NCI-H1105 treated with DMSO at 0.1 percent for 48 hours (cell line): Measurements from ENCODE around the gene U2AF2.
A peak's percentile ranks its signal among the peaks of the same experiment; 100 is the strongest.

Source experiments
- DNase-seq: peaks from one replicate; lab custom pipeline; 2025; lab: John Stamatoyannopoulos, UW

U2AF2 gene

DNA sequence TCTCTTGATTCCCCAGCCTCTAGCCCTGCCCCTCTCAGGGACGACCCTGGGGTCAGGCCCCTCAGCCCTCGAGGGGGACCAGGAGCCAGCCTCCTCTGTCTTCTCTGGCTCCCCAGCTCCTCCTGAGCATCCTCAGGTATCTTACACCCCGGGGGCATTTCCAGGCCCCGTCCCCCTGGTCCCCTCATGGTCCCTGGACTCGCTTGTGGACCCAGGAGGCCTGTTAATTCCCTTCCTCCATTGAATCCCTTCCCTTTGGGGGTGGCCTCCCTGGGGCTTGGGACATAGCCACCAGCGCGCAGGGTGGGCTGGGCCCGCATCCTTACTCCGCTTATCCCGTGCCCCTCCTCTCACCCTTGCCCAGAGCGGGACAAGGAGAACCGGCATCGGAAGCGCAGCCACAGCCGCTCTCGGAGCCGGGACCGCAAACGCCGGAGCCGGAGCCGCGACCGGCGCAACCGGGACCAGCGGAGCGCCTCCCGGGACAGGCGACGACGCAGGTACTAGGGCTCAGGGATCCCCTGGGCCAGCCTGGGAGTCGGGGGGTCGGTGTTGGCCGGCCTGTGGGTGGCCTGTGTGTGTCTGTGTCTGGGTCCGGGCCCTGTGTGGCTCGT lies 4.1 kb downstream of the U2AF2 start:
- no peak for DNase-seq

- no peak for DNase-seq
Observed at GRCh38 chr19:55659822-55660221, 5.0 kb downstream of the U2AF2 start.

GRCh38 chr19:55660404-55660803 lies 5.6 kb downstream of the U2AF2 start:
- DNase-seq: no peak

GRCh38 chr19:55660991-55661390 lies 6.2 kb downstream of the U2AF2 start:
- DNase-seq: no peak

GRCh38 chr19:55661826-55662225 lies 7.0 kb downstream of the U2AF2 start:
- no peak for DNase-seq

DNA sequence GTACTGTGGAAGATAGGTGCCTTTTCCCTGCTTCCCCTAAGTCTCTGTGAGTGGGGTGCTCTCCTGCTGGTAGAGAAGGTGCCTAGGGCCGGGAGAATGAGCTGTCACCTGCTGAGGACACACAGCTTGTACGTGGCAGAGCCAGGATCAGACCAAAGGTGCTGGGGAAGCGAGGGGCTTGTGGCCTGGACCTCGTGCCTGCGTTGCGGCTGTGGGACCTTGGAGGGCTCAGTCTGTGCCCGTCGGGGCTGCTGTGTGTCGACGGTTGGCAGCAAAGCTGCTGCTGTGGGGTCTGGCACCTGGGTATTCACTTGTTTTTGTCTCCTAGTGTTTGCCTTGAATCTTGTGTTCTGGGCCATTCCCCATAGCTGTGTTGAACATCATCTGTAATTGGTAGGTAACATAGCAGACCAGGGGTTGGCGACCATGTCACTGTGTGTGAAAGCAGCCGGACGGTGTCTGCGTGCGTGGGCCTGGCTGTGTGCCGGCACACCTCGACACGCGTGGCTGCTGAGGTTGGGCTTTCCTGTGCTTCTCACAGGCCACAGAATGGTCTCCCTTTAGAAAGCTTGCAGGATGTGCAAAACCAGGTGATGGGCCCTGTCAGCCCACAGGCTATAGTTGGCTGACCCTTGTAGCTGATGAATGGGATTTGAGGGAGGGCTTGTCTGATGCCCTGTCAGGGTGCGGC lies 9.2 kb downstream of the U2AF2 start:
- DNase-seq: no peak

GRCh38 chr19:55666343-55667005 lies 11.6 kb downstream of the U2AF2 start:
- no peak for DNase-seq

- no peak for DNase-seq
Observed at GRCh38 chr19:55667006-55667381, 12.2 kb downstream of the U2AF2 start.

DNA sequence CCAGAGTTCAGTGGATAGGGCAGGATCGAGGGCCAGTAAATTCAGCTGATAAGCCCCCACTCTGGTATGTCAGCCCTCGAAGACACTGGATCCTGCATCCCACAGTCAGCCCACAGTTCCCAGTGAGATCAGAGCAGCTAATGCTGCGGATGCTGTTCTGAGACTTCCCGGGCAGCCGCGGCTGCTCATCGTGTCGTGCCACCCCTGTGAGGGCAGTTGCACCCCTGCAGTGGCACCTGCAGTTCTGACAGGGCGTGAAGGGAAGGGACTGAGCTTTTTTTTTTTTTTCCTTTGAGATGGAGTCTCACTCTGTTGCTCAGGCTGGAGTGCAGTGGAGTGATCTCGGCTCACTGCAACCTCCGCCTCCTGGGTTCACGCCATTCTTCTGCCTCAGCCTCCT lies 12.7 kb downstream of the U2AF2 start:
- DNase-seq: no peak

DNA sequence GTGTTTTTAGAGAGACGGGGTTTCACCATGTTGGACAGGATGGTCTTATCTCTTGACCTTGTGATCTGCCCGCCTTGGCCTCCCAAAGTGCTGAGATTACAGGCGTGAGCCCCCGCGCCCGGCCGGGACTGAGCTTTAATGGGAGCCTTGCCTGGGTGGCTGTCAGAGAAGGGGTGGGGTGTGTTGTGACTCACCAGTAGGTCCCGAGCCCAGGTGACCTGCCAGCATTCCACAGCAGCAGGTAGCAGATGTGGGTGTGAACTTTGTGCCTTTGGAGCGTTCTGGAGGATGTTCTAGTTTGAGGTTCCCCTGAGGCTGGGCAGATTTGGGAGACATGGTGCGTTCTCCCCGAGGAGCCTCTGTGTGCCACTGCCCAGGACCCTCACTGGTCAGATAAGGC lies 13.1 kb downstream of the U2AF2 start:
- no peak for DNase-seq

DNA sequence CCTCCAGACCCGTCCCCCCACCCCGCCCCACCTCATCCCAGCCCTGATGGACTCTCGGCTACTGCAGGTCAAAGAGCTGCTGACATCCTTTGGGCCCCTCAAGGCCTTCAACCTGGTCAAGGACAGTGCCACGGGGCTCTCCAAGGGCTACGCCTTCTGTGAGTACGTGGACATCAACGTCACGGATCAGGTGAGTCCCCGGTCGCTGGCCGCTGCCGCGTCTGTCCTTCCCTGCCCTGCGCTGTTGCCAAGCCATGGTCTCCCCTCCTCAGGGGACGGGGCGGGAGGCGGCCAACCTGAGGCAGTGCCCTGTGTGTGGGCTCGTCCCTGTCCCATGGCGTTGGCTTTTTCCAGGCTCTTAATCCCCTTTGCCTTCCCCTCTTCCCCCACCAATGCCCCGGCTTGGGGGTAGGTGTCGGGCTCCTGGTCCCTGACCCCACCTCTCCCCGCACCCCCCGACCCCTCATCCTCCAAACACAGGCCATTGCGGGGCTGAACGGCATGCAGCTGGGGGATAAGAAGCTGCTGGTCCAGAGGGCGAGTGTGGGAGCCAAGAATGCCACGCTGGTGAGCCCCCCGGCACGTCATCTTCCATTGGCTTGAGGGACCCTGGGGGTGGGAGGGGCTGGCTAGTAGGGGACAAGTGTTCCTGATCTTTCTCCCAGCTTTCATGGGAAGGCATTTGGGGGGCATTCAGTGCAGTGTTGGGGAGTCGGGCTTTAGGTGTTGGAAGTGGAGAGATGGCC lies 13.9 kb downstream of the U2AF2 start:
- no peak for DNase-seq

DNA sequence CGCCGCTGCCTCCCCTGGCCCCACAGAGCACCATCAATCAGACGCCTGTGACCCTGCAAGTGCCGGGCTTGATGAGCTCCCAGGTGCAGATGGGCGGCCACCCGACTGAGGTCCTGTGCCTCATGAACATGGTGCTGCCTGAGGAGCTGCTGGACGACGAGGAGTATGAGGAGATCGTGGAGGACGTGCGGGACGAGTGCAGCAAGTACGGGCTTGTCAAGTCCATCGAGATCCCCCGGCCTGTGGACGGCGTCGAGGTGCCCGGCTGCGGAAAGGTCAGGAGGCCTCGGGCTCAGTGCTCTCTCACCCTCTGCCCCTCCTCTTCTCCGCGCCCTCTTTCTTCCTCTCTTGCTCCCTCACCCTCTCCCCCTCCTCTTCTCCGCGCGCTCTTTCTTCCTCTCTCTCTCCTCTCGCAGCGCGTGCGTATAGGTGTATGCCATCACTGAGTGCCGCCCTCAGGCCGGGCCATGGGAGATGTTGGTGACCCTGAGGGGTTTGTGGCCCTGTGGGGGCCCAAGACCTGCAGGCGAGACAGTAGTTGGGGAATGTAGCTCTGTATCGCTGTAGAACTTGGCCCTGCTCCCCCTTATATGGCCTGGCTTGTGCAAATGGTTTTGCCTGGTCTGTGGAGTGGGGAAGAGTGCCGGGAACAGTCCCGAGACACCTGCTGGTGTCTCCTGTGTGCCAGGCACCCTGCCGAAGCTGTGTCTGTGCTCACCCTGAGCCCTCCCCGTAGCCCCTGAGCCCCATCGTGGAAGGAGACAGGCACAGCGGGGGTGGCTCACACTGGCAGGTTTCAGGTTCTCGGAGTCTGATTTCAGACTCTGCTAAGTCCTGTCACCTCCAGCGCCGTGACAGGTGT lies 14.8 kb downstream of the U2AF2 start:
- no peak for DNase-seq

- no peak for DNase-seq
Observed at GRCh38 chr19:55670280-55671053, 15.6 kb downstream of the U2AF2 start.

- no peak for DNase-seq
Observed at GRCh38 chr19:55671054-55671378, 16.2 kb downstream of the U2AF2 start.

- DNase-seq: no peak
Observed at GRCh38 chr19:55672418-55672817, 17.6 kb downstream of the U2AF2 start.

DNA sequence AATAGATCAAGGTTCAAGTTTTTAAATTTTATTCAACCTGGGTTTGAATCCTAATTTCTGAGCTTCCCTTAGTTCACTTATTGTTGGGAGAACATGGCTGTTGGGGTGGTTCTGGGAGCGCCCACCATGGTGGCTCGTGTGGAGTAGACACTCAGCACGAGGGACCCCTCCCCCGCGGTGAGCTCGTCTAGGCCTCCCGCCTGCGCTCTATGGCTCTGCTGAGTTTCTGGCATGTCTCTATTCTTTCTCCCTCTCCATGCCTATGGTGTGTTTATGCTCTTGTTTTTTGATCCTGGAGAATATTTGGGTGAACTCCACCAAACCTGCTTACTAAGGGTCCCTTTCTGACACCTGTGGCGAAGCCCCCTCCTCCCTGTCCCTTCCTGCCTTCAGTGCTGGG lies 18.6 kb downstream of the U2AF2 start:
- DNase-seq: no peak

- DNase-seq: no peak
Observed at GRCh38 chr19:55673889-55674288, 19.1 kb downstream of the U2AF2 start.

DNA sequence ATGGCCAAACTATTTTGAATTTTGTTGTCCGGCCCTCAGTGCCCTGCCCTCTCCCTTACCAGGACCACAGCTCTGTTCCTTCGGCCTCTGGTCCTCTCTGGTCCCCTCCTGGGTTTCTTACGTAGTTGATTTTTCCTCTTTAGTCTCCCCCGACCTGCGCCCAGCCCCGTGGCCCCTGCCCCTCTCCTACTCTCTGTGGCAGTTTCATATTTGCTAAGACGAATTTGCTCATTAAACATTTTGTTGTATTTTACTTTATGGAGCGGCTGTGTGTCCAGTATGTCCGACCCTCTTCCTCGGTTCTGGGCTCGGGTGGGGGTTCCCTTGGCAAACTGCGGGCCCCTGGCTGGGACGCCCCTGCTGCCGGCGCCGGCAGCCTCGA lies 19.6 kb downstream of the U2AF2 start:
- DNase-seq: no peak

- peak; percentile 96 for DNase-seq
Observed at GRCh38 chr19:55674841-55675660, 20.2 kb downstream of the U2AF2 start, which contains the start of gene EPN1. Gene EPN1, plus strand, starts transcription at chr19:55675226. Its CDS starts 3,402 bp downstream, at chr19:55678628.

- no peak for DNase-seq
Observed at GRCh38 chr19:55675661-55676354, 21.0 kb downstream of the U2AF2 start.
